DMS114 treated with DMSO at 0.1 percent for 48 hours (cell line): ENCODE data around the gene ITGA3.

Experiments used
- DNase-seq: peaks from one replicate; lab custom pipeline; 2025; ENCODE audit not compliant: unreplicated experiment; lab: John Stamatoyannopoulos, UW

Gene ITGA3

DNA sequence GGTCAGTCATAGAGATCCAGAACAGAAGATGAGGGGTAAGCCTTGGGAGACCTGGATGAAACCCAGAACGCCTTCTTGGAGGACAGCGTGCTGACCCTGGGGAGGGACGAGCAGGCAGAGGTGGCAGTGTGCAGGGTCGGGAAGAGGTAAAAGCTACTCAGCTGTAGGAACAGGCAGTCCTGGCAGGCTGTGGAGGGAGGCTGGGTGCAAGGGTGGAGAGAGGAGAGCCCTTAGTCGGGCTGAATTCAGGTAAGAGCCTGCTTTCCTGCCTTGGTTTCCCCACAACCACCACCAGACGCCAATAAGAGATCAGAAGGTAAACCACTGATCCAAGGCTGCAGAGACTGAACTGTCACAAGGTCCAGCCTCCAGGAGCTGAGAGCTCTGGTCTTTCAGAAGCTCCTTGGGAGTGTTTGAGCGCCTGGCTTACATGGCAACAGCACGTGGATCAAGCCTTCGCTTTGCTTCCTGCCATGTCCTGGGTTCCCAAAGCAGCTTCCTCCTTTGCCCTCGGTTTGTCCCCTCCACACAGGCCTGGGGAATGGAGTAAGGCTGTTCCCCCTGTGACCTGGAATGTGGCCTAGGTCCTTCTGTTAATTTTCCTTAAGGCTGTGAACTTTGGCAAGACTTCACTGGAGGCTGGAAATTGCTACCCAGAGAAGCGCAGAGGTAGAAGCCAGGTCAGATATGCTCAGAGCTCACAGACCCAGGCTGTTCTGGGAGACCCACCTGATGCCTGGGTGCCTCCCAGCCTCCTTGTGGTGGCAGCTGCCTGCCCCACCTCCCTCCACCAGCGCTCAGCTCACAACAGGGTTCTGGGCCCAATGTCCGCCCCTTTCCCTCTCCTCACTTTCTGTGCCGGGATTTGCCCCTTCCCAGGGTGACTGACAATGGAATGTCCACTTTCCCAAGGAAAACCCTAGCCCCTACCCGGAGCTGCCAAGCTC is 35.3 kb downstream of the ITGA3 start:
- no peak for DNase-seq

DNA sequence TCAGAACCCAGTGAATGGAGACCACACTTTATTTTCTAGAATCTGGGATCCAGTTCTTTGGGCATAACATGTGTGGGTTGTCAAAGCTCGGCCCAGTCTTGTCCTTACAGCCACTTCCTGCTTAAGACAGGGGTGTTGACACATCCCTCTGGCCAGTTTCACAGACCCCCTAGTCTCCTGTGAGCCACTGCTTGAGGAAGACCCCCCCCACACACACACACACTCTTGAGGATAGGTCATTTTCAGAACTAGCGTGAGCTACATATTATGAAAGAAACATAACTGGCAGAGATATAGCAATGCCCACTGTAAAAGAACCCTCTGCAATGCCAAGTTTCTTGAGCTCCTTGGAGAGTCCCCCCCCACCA is 36.0 kb downstream of the ITGA3 start:
- DNase-seq = no peak

DNA sequence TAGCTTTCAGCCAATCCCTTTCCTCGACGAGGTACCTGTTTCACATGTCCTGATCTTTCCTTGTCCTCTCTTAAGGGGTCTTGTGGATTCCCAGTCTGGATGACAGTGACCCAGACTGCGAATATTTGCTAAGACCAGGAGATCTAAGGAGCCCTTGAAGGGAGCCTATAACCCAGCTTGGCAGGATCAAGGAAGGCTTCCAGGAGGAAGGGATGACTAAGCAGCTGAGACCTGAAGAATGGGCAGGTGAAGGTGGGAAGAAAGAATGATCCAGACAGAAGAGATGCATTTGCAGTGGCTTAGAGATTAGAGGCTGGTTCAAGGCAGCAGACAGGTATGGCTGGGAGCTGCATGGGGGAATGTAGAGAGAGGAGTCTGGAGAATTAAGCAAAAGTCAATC is 37.3 kb downstream of the ITGA3 start:
- no peak for DNase-seq

DNA sequence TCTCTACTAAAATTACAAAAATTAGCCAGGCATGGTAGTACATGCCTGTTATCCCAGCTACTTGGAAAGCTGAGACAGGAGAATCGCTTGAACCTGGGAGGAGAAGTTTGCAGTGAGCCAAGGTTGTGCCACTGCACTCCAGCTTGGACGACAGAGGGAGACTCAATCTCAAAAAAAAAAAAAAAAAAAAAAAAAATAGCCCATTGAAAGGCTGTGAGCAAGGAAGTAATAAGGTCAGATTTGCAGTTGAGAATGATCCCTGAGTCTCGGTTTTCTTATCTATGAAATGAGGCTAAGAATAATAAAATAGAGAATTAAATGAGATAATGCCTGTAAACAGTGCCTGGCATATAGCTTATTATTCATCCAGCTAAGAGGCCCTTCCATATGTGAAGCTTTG is 37.9 kb downstream of the ITGA3 start:
- DNase-seq = no peak

DNA sequence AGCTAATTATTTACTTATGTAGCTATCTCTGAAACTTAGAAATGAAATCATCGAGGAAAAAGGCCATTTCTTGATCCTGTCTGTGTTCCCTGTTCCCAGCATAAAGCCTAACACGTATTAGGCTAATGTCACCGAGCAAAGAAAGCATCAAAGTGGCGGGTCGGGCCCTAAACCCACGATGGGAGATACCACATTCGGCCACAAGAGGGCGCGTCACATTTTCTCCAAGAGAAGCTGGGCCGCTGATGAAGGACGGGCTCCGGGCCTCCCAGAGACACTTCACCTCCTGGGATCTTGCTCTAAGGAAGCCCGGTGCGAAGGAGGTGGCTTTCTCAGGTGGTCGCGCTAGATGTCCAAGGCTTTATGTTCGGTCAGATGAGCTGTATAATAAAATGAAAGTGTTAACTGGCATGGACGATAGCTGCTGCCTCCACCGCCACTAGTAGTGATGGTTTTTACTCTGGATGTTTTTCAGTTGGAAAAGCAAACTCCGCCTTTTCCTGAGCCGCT is 38.4 kb downstream of the ITGA3 start:
- peak; percentile 58 for DNase-seq

DNA sequence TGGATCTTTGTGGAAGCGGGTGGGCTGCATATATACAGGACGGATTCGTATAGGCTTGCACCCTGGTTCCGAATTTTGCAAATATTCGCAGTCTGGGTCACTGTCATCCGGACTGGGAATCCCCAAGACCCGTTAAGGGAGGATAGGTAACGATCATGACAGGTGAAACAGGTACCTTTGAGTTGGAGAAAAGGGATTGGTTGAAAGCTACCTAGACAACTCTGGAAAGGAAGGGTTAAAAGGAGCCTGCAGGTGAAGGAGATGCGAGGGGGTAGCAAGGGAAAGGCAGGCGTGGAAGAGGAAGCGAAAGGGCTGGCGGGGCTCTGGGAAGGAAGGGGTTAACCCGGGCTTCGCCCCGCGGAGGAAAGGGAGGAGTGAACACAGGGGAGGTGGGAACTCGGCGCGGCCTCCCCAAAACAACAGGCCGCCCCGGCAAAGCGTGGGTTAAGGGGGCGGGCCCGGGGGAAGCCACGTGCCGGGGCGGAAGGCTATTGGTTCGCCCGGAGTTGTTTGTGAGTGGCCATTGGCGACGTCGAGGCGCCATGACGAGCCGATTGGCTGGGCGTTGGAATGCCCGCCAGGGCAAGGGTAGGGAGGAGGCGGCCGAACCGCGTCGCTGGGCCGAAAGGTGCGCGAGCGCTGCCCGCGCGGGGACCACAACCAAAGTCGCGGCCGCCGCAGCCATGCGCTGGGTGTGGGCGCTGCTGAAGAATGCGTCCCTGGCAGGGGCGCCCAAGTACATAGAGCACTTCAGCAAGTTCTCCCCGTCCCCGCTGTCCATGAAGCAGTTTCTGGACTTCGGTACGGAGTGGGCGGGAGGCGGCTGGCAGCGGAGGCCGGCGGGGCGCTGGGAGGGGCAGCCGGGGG is 39.1 kb downstream of the ITGA3 start, which contains the start of gene PDK2:
Gene PDK2 (plus strand): TSS at position 599 of the 867 bp plus-strand sequence. CDS start 85 bp downstream, at position 684.
- DNase-seq = peak; percentile 81

DNA sequence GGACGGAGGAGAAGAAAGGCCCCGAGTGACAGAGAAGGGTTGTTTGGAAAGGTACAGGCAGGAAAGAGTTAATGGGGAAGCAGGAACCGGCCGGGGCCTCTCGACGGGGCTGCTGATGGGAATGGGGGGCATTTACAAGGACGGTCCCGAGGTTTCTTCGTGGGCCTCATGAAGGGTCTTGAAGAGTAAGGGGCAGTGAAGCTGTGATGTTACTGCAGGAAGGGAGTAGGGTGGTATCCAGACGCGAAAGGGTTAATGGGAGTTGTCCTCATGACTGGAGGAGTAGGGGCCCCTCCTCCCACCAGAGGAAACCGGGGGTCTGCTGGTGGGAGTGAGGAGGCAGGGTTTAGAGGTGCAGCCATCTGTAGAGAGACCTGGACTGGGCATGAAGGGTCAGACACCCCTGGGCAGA is 39.7 kb downstream of the ITGA3 start:
- no peak for DNase-seq

DNA sequence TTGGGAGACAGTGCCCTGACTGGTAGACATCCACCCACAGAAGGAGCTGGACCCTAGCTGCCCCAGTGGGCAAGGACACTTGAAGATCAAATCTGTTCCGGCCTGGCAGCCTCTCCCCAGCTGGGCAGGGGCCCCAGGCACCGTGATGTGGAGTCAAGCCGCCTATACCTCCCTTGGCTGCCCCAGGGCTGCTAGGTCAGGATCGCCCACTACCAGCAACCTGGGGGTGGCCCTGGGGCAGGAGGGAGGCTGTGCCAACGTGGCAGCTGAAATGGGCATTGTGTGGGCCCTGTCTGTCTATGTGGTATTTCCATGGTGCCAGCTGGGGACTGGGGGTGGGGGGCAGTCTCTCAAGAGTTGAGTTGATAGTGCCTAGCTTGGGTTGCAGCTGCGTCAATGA is 40.2 kb downstream of the ITGA3 start:
- no peak for DNase-seq

DNA sequence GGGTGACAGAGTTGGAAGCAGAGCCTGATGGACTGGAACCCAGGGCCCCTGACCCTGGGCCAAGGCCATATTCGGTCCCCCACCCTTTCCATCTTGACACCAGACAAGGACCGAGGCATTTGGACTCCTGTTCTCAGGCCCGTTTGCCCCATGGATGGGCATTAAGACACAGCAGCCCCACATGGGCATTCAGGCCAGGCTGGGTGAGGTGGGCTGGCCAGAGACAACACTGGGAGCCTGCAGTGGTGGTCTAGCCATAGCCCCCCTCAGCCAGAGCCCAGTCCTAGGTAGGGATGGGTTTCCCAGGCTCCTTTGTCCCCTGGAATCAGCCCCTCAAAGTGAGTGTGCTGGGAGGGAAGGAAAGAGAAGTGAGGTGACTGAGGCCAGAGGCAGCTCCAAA is 40.8 kb downstream of the ITGA3 start:
- DNase-seq = no peak

DNA sequence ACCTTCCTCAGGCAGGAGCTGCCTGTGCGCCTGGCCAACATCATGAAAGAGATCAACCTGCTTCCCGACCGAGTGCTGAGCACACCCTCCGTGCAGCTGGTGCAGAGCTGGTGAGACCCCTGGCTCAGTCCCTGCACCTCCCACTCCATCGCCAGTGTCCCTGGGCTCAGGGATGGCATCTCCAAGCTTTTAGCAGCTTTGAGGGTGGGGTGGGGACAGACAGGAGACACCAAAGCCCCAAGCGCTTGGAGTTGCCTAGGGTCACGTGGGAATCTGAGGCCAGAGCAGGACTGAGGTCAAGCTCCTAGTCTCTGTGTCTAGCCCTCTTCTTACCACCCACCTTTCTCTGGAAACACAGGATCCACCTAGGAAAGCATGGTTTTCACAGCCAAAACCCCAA is 41.5 kb downstream of the ITGA3 start:
- no peak for DNase-seq

DNA sequence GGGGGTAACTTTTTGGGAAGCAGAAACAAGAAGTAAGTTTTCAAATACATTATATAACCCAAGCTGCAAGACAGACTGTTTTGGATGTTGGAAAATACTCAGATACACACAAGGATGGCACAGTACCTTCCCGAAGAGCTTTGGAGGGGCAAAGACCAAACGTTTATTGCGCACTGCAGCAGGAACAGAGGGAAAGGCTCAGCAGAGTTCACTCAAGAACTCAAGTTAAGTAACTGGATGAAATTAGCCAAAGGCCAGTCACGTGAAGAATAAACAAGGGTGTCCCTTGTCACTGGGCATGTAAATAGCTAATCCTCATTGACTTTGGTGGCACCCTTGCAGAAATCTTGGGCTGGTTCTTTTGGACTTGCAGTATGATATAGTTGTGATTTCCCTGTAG is 42.0 kb downstream of the ITGA3 start:
- DNase-seq = no peak

DNA sequence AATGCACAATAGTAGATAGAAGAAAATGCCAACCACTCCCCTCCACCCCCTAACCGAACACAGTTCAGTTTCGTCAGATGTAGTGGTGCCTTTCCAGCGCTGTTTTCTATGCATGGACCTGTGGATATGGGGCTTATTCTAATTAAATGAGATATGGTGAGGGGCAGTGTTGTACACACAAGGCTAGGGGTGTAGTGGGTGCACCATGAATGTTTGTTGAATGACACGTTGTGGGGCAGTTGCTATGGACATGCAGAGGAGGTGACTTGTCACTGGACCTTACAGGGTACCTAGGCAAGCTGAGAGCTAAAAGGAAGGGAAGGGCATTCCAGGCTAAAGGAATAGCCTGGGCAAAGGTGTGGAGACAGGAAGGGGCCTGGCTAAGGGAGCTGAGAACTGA is 42.7 kb downstream of the ITGA3 start:
- no peak for DNase-seq

DNA sequence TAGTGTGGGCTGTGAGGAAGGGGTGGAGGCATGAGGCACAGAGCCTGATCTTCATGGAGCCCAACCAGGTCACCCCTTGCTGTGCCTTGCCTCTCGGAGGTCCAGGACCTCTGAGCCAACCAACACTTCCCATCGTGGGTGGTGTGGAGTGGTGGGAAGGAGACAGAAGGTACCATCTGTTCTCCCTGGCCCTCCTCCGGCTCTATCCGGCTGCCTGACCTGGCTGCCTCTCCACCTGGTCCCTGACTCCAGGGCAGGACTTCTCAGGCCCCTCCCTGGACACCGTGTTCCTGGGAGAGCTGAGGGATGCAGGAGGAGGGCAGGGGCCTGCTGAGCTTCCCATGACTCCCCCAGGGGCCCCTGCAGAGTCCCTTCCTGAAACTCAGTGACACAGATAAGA is 43.1 kb downstream of the ITGA3 start:
- no peak for DNase-seq

DNA sequence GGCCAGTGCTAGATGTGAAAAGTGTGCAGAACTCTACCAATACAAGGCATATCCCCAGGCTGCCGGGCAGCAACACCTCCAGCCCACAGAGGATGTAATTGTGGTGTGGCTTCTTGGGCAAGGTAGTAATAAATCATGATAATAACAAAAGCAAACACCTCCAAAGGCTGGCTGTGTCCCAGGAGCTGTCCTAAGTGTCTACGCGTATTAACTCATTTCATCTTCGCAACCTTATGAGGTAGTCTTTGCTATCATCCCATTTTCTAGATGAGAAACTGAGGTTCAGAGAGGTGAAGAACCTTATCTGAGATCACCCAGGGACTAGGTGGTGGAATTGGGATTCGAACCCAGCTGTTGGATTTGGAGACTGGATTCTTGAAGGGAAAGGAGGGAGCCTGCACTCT is 44.6 kb downstream of the ITGA3 start:
- no peak for DNase-seq

DNA sequence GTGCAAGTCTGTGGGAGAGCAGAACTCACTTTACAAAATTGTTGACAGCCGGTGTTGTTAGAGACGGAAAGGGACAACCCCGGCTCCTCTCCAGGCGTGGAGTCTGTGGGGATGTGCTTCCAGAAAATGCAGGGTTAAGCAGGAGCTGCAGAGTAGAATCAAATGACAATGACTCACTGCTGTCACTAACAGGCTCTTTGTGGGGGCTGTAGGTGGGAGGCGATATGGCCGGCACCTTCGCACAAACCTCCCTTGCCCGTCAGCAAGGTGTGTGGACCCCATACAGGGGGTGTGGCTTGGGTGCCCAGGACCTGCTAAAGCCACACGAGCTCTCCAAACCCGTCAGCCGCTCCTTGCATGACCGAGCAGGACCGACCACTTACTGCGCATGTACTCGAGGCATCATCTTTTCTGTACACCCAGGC is 45.0 kb downstream of the ITGA3 start:
- no peak for DNase-seq

DNA sequence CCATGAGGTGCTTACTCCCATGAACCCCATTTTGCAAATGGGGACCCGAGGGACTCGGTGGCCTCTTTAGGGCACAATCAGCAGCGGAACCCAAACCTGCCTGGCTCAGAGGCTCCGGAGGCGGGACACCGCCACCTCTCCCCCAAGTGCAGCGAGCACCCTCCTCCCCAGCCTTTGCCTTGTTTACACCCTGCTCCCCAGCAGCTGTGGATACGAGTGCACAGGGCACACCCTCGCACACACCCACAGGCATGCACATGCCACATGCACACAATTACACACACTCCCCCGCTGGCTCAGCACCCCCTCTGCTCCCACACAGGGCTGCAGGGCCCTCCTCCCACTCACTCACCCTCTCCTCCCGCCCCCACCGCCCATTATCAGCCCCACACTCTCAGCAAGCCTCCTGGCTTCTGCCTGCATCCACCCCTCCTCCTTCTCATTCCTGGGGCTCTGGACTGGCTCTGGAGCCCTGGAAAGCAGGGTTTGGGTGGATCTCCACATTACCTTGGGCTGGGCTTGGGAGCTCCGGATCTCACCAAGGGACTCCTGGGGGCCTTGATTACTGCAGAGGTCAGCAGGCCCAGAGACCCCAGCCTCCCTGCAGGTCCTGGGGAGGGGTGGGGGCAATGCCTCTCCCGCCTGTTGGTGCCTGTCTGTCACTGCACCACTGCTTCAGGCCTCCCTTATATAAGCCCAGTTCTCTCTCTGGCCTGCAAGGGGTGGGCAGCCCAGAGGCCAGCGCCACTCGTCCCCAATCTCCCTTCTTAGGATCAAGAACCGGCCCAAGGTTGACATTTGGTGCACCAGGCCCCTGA is 45.6 kb downstream of the ITGA3 start:
- DNase-seq = no peak

DNA sequence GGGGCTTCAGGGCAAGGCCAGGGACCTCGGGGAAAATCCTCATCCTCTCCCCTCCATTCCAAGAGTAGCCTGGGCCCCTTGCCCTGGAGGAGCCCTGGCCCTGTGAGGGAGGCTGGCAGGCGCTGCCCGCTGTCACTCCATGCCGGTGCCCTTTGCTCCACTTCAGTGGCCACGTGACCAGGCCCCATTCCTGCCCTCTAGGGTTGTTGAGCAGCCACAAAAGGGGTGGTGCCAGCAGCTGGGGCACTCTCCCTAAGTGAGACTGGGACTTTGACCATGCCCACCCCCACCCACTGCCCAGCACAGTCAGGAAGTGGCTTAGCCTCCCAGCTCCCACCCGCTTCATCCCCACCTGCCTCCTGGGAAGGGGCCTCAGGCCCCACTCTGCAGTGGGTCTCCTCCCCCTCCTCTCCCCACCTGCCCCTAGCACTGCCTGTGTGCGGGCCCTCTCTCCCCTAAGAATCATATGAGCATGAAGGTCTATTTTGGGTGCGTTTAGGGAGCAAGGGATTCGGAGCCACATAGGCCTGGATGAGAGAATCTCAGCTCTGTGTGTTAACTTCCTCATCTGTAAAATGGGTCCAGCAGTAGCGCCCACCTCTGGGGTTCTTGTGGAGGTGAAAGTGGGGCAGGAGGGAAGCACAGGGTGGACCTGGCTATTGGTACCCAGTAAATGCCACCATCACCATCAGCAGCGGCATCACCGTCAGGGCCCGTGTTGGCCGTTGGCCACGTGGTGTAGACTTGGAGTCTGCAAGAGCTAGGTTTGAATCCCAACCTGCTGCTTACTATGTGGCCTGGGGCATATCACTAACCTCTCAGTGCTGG is 46.5 kb downstream of the ITGA3 start:
- DNase-seq = no peak

DNA sequence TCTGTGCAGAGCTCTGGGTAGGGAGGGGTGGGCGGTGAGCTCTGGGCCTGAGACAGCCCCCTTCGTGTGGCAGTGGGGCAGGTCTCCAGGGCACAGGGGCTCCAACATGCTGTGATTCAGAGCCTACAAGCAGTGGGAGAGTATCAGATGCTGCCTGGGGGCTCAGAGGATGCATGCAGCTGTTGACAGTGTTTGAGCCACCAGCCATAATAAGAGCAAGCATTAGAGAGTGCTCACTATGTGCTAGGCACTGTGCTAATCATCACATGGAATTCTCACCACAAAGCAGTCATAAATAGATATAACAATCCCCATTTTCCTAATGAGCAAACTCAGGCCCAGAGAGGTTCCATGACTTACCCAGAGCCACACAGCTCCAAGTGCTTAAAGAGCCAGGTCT is 47.3 kb downstream of the ITGA3 start:
- no peak for DNase-seq

DNA sequence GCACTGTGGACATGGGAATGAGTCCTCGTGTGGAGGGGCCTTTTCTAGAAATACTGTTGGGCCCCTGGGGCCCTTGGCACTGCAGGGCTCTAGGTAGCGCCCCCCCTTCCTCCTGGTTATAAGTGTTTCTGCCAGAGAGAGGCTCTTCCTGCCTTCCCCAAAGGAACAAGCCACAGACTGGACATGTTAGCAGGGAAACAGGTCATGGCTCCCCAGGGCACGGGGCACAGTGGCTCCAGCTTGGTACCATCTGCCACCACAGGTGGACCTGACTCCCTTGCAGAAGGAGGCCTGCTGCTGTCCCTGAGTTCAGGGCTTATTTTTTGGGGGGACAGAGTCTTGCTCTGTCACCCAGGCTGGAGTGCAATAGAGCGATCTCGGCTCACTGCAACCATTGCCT is 48.0 kb downstream of the ITGA3 start:
- DNase-seq = no peak

DNA sequence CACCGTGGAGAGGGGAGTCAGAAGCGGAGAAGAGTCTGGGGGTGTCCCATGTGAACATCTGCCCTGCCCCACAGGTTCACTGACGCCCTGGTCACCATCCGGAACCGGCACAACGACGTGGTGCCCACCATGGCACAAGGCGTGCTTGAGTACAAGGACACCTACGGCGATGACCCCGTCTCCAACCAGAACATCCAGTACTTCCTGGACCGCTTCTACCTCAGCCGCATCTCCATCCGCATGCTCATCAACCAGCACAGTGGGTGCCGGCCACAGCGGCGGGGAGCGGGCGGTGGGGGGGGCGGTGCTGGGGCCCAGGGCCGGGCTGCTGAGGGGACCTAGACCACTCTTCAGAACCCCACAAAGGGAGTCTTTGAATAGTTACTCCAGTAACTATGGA is 49.9 kb downstream of the ITGA3 start:
- no peak for DNase-seq
